Caki2 (cell line): ENCODE results near the gene EMILIN2. TPM values are rescaled to one million over a fixed set of nuclear protein-coding genes. Genes with fewer than 3 reads are reported as not detected.
A peak's percentile ranks its signal among the peaks of the same experiment; 100 is the strongest.
"Not testable (repeated sequence)": the region's sequence is repeated elsewhere in the genome, so short reads cannot be mapped to it uniquely, and the experiment has no call there.

Experiments
- DNase-seq: peaks from one replicate; pipeline ENCODE4 v3.0.0-alpha.2; 2015; ENCODE audit warnings: low read depth
- in situ Hi-C: cut with HindIII; loops from 2 replicates; pipeline ENCODE4 v1.10.0; 2016; ENCODE audit warnings: low sequenced_read_pairs, low pct_unique_long_range_greater_than_20kb, mixed read lengths
- total RNA-seq: library from RNA; depleted of rRNA; stranded (reverse); fragments of >200 nt; shearing (Covaris generic); gene quantifications from 2 replicates; pipeline ENCODE4 v1.2.3, GENCODE V29; 2014; ENCODE audit warnings: low replicate concordance; rRNA removed

Gene EMILIN2
- 5.8 and 27.3 TPM in 2 replicates for total RNA-seq

GRCh38 chr18:2846636-2847316, at the start of gene EMILIN2:
TSS of gene EMILIN2 (plus strand) at chr18:2847006. CDS start at chr18:2847189, 183 bp downstream.
- DNase-seq, result peak; percentile 63
- in situ Hi-C loops, result no loop called here

DNA sequence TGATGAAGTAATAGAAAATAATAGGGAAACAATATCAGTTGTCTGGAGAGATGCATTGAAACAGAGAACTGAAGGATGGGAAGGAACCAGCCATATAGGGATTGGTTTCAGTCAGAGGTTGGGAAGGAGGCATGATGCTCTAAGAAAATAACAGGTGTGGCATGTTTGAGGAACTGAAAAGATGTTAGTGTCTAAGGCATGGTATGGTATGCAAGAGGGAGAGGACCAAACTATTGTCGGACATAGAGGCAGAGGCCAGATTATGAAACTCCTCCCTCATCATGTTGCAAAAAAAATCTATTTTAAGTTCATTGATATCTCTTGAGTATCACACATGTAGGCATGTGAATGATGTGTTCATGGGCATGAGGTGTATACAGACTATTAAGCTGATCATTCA, 48.9 kb upstream of the EMILIN2 start:
- DNase-seq, result no peak
- in situ Hi-C loops, result no loop called here

DNA sequence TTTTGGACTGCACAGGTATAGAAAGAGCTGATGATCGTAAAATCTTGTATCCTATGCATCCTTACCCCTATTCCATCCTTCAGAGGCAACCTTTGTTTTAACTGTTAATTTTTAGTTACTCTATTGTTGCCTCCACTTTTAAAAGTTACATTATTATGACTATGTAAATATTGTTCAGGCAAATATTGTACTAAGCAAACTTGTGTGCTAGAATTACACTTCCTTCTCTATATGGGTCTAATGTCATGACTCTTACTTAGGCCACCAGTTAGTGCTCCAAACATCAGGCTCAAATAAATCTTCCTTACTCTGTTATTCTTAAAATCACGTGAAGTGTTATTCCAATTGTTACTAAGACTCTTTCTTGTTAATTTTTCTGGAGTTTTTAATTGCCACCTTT, 47.4 kb upstream of the EMILIN2 start:
- no peak for DNase-seq
- in situ Hi-C loops, result no loop called here

DNA sequence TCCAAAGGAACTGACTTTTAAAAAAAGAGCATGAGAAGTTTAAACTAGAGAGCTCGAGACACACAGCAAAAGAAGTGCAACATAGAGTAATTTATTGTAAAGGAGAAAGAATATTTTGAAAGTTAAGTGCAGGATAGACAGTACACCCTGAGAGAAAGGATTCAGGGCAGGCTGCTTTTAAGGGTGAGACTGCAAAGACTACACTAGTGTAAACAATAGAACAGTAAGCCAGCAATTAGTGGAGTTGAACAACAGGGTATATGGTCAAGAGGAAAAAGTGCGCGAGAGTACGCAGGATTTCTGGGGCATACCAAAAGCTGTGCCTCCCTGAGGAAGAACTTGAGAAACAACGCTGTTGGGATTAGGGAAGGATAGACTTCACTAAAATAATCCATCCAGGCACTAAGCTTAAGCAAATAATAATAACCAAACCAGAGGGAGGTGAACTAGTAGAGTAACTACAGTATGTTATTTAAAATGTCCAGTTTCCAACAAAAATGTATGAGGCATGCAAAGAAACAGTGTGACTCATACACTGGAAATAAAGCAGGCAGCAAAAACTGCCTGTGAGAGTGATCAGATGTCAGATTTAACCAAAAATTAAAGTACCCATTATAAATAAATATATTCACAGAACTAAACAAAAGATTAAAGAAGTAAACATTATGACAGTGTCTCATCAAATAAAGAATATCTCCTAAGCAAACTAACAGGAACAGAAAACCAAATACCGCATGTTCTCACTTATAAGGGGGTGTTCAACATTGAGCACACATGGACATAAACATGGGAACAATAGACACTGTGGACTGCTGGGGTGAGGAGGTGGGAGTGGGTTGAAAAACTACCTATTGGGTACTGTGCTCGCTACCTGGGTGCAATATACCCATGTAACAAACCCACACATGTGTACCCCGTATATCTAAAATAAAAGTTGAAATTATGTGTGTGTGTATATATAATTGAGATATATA, 40.5 kb upstream of the EMILIN2 start:
- in situ Hi-C loops, result no loop called here

DNA sequence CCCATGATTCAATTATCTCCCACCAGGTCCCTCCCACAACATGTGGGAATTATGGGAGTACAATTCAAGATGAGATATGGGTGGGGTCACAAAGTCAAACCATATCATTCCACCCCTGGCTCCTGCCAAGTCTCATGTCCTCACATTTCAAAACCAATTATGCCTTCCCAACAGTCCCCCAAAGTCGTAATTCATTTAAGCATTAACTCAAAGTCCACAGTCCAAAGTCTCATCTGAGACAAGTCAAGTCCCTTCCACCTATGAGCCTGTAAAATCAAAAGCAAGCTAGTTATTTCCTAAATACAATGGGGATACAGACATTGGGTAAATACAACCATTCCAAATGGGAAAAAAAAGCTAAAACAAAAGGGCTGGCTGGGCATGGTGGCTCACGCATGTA, 38.2 kb upstream of the EMILIN2 start:
- in situ Hi-C loops, result not testable (repeated sequence)

More for the DNA sequence above, 40.5 kb upstream of the EMILIN2 start:
- DNase-seq, result no peak

DNA sequence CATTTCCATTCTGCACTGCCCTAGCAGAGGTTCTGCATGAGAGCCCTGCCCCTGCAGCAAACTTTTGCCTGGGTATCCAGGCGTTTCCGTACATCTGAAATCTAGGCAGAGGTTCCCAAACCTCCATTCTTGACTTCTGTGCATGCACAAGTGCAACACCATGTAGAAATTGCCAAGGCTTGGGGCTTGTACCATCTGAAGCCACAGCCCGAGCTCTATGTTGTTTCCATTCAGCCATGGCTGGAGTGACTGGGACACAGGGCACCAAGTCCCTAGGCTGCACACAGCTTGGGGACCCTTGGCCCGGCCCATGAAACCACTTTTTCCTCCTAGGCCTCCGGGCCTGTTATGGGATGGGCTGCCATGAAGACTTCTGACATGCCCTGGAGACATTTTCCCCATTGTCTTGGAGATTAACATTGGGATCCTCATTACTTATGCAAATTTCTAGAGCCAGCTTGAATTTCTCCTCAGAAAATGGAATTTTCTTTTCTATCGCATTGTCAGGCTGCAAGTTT, 37.1 kb upstream of the EMILIN2 start:
- DNase-seq, in situ Hi-C loops: not testable (repeated sequence)

More for the DNA sequence above, 38.2 kb upstream of the EMILIN2 start:
- DNase-seq, result not testable (repeated sequence)

DNA sequence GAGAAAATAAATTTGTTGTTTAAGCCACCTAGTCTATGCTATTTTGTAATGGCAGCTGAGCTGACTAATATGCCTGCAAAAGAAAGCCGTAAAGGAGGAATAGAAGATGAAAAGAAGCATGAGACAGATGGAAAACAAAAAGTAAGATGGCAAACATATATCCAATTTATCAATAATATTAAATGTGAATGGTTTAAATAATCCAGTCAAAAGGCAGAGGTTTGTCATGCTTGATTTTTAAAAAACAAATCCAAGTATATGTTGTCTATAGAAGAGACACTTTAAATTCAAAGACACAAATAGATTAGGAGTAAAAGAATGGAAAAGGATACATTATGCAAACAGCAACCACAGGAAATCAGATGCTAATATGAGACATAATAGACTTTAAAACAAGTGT, 35.4 kb upstream of the EMILIN2 start:
- no peak for DNase-seq
- in situ Hi-C loops, result no loop called here

DNA sequence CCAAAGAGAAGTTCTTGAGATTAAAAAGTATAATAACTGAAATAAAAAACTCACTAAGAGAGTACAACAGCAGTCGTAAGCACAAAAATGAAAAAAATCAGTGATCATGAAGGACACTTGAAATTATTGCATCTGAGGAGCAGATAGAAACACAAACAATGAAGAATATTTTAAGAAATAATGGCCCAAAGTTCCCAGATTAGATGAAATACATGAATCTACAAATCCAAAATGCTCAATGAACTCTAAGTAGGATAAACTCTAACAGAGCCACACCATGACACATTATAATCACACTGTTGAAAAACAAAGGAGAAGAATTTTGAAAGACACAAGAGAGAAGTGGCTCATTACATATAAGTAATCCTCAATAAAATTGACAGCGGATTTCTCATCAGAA, 31.9 kb upstream of the EMILIN2 start:
- in situ Hi-C loops, result no loop called here

GRCh38 chr18:2818281-2818680, 28.5 kb upstream of the EMILIN2 start:
- no peak for DNase-seq
- in situ Hi-C loops, result no loop called here

More for the DNA sequence above, 31.9 kb upstream of the EMILIN2 start:
- no peak for DNase-seq

- in situ Hi-C loops, result no loop called here
- DNase-seq, result no peak
These were observed 25.1 kb upstream of the EMILIN2 start for GRCh38 chr18:2821695-2822094.

DNA sequence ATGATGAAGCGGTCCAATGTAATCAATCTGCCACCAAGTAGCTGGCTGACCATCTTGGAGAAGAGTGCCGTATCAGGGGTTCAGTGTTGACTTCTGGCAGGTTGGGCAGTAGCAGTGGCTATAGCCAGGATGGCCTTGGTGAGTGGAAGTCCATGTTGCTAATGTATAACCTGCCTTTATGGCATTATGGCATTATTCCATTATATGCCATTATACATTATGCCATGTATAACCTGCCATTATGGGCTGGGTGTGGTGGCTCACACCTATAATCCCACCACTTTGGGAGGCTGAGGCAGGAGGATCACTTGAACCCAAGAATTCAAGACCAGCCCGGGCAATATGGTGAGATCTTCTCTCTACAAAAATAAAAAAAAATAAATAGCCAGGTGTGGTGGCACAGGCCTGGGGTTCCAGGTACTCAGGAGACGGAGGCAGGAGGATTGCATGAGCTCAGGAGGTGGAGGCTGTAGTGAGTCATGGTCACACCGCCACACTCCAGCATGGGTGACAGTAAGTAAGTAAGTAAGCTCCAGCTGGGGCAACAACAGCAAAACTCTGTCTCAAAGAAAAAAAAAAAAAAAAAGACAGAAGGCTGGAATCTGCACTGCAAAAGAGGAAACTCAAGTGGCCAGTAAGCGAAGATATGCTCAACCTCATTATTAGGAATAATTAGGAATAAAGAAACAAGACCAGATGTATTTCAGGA, 24.4 kb upstream of the EMILIN2 start:
- in situ Hi-C loops, result no loop called here
- no peak for DNase-seq

DNA sequence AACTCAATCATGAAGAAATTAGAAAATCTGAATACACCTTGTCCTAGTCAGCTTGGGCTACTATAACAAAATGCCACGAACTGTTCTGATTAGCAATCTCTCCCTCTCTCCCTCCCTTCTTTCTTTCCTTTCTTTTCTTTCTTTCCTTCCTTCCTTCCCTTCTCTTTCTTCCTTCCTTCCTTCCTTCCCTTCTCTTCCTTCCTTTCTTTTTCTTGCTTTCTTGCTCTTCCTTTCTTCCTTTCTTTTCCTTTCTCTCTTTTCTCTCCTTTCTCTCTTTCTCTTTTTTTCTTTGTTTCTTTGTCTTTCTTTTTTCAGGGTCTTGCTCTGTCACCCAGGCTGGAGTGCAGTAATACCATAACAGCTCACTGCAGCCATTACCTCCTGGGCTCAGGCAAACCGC, 23.6 kb upstream of the EMILIN2 start:
- DNase-seq, result no peak
- in situ Hi-C loops, result no loop called here

DNA sequence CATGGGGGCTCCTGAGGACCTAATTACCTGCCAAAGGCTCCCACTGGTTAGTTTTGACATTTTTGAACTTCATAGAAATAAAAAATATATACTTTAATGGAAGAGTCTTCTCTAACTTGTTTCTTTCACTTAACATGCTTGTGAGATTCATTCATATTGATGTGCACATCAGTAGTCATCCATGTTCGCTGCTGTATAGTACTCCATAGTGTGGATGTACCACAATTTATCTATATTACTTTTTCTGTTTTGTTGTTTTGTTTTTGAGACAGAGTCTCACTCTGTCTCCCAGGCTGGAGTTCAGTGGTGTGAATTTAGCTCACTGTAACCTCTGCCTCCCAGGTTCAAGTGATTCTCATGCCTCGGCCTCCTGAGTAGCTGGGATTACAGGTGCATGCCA, 22.8 kb upstream of the EMILIN2 start:
- no peak for DNase-seq
- in situ Hi-C loops, result no loop called here

GRCh38 chr18:2824865-2825264, 21.9 kb upstream of the EMILIN2 start:
- in situ Hi-C loops, result no loop called here
- no peak for DNase-seq

GRCh38 chr18:2825613-2826175, 21.1 kb upstream of the EMILIN2 start:
- DNase-seq, result no peak
- in situ Hi-C loops, result no loop called here

DNA sequence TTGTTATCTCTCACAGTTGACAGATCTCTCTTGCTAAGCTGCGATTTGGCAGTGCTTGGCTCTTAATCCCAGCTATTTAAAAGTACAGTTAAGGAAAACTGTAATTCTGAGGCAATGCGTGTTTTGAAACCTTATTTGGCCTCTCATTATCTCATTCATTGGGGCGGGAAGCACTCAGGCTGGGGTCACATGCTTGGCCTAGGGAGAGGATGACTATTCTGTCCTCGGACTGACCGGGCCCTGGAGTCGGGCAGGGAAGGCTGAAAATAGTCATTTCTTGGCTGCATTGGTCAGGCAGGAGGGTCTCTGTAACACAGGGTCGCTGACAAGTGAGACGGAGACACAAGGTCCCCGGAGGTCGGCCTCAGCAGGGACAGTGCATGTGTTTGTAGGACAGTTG, 20.2 kb upstream of the EMILIN2 start:
- in situ Hi-C loops, result no loop called here

DNA sequence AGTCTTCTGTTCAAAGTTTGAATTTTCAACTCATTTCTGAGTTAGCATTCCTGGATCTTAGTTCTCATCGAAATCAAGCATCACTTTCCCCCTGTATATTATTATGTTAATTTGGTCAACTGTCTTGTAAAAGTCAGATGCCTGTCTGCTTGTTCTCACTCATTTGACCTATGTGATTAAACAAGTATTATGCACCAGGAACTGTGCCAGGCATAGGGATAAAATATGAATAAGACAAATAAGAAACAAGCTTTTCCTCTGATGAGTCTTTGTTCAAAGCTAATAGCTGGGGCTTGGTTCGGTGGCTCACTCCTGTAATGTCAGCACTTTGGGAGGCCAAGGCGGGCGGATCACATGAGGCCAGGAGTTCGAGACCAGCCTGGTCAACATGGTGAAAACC, 19.7 kb upstream of the EMILIN2 start:
- in situ Hi-C loops, result no loop called here

More for the DNA sequence above, 20.2 kb upstream of the EMILIN2 start:
- no peak for DNase-seq

GRCh38 chr18:2836118-2836517, 10.7 kb upstream of the EMILIN2 start:
- DNase-seq, result not testable (repeated sequence)

More for the DNA sequence above, 19.7 kb upstream of the EMILIN2 start:
- DNase-seq, result no peak

More at GRCh38 chr18:2836118-2836517, 10.7 kb upstream of the EMILIN2 start:
- in situ Hi-C loops, result not testable (repeated sequence)
